Fibroblast of skin of right quadriceps (primary cell): Measurements from ENCODE around the gene ATP8A1.
"Not testable (repeated sequence)": the region's sequence is repeated elsewhere in the genome, so short reads cannot be mapped to it uniquely, and the experiment has no call there.

Experiments
- DNase-seq: peaks from one replicate; pipeline ENCODE4 v3.0.0-alpha.2; 2013

ATP8A1 gene

GRCh38 chr4:42398171-42398870, 258.6 kb downstream of the ATP8A1 start:
- no peak for DNase-seq

- DNase-seq = no peak
Observed at GRCh38 chr4:42397635-42398170, 259.2 kb downstream of the ATP8A1 start.

- peak; percentile 26 for DNase-seq
Observed at GRCh38 chr4:42396752-42397634, 259.9 kb downstream of the ATP8A1 start, which contains the start of gene SHISA3. Gene SHISA3 (plus strand): TSS chr4:42397488. CDS start chr4:42398057, 569 bp downstream.

GRCh38 chr4:42396361-42396751, 260.5 kb downstream of the ATP8A1 start:
- no peak for DNase-seq

GRCh38 chr4:42395595-42395994, 261.3 kb downstream of the ATP8A1 start:
- no peak for DNase-seq

GRCh38 chr4:42392436-42392835, 264.5 kb downstream of the ATP8A1 start:
- no peak for DNase-seq

- DNase-seq = no peak
Observed at GRCh38 chr4:42391981-42392380, 264.9 kb downstream of the ATP8A1 start.

GRCh38 chr4:42391355-42391664, 265.6 kb downstream of the ATP8A1 start:
- no peak for DNase-seq

- no peak for DNase-seq
Observed at GRCh38 chr4:42390622-42391354, 266.1 kb downstream of the ATP8A1 start.

GRCh38 chr4:42385516-42385915, 271.4 kb downstream of the ATP8A1 start:
- no peak for DNase-seq

- no peak for DNase-seq
Observed at GRCh38 chr4:42381666-42382065, 275.2 kb downstream of the ATP8A1 start.

GRCh38 chr4:42377497-42377896, 279.4 kb downstream of the ATP8A1 start:
- DNase-seq = no peak

GRCh38 chr4:42372303-42372702, 284.6 kb downstream of the ATP8A1 start:
- DNase-seq = not testable (repeated sequence)

GRCh38 chr4:42371305-42372252, 285.3 kb downstream of the ATP8A1 start:
- DNase-seq = peak; percentile 50

- no peak for DNase-seq
Observed at GRCh38 chr4:42369489-42369888, 287.4 kb downstream of the ATP8A1 start.

- no peak for DNase-seq
Observed at GRCh38 chr4:42366959-42367358, 289.9 kb downstream of the ATP8A1 start.

- no peak for DNase-seq
Observed at GRCh38 chr4:42364266-42365053, 292.4 kb downstream of the ATP8A1 start.

- no peak for DNase-seq
Observed at GRCh38 chr4:42363614-42364013, 293.3 kb downstream of the ATP8A1 start.

- DNase-seq = no peak
Observed at GRCh38 chr4:42362591-42362990, 294.3 kb downstream of the ATP8A1 start.

GRCh38 chr4:42361456-42361855, 295.4 kb downstream of the ATP8A1 start:
- DNase-seq = no peak

GRCh38 chr4:42360256-42360669, 296.6 kb downstream of the ATP8A1 start:
- no peak for DNase-seq
